Loucy (cell line): ENCODE measurements around the gene UBE2D2.
"Not testable (repeated sequence)": the region's sequence is repeated elsewhere in the genome, so short reads cannot be mapped to it uniquely, and the experiment has no call there.

Source experiments
- EZH2phosphoT487 ChIP-seq: fragments of 200-600 bp; IDR thresholded peaks from 2 replicates; pipeline ENCODE4 v1.6.1; 2018; ENCODE audit warnings: antibody characterized with exemption, mild to moderate bottlenecking, moderate library complexity, borderline replicate concordance
- TF ChIP-seq, protein P1 (sequence below): fragments of 200-600 bp; sonication (generic); conservative IDR thresholded peaks from 2 replicates; pipeline ENCODE4 v1.5.1; 2014; ENCODE audit warnings: mild to moderate bottlenecking, antibody characterized with exemption, low read length

DNA sequence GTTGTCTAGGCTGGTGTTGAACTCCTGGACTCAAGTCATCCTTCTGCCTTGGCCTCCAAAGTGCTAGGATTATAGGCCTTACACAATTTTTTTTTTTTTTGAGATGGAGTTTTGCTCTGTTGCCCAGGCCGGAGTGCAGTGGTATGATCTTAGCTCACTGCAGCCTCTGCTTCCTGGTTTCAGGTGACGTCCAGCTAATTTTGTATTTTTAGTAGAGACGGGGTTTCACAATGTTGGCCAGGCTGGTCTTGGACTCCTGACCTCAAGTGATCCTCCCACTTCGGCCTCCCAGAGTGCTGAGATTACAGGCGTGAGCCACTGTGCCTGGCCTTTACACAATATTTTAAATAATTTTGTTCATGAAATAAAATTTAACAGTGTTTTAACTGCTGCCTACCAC is 21.0 kb downstream of the UBE2D2 start:
- TF ChIP-seq, protein P1, sequence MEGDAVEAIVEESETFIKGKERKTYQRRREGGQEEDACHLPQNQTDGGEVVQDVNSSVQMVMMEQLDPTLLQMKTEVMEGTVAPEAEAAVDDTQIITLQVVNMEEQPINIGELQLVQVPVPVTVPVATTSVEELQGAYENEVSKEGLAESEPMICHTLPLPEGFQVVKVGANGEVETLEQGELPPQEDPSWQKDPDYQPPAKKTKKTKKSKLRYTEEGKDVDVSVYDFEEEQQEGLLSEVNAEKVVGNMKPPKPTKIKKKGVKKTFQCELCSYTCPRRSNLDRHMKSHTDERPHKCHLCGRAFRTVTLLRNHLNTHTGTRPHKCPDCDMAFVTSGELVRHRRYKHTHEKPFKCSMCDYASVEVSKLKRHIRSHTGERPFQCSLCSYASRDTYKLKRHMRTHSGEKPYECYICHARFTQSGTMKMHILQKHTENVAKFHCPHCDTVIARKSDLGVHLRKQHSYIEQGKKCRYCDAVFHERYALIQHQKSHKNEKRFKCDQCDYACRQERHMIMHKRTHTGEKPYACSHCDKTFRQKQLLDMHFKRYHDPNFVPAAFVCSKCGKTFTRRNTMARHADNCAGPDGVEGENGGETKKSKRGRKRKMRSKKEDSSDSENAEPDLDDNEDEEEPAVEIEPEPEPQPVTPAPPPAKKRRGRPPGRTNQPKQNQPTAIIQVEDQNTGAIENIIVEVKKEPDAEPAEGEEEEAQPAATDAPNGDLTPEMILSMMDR = not testable (repeated sequence)
- not testable (repeated sequence) for TF ChIP-seq EZH2phosphoT487
